Measurements from ENCODE around the gene PSMC1.
A peak's percentile ranks its signal among the peaks of the same experiment; 100 is the strongest.
"Not testable (repeated sequence)": the region's sequence is repeated elsewhere in the genome, so short reads cannot be mapped to it uniquely, and the experiment has no call there.

Gene PSMC1

GRCh38 chr14:90256354-90257131 is at the start of gene PSMC1:
Gene PSMC1 (plus strand): TSS chr14:90256553. CDS start chr14:90256598, 45 bp downstream.
- ChIA-PET CTCF (interaction anchor here (0.6 to 0.9 kb wide), 2 partner anchors 23 to 987 kb away, joined by 3 to 4 read pairs; no protein-coding TSS in a partner anchor), POLR2A (ENCODE audit: low non-redundant PET) (interaction anchor here (0.8 kb wide), 1 partner anchor 313 kb away, joined by 4 read pairs; no protein-coding TSS in a partner anchor)
- peak within 1 kb of the TSS; percentile 76 for H3K27ac ChIP-seq
- TF ChIP-seq CTCF (conservative IDR thresholded peaks at IDR 0.05; ENCODE audit: low read depth) = no peak
- peak; percentile 80 for DNase-seq (ENCODE audit: low spot score)

- no peak for DNase-seq (ENCODE audit: low spot score)
- TF ChIP-seq CTCF (conservative IDR thresholded peaks at IDR 0.05; ENCODE audit: low read depth) = no peak
- H3K27ac ChIP-seq = no peak overlapping the region
- POLR2A ChIA-PET (ENCODE audit: low non-redundant PET) = no interaction called here
- CTCF ChIA-PET = interaction anchor here (1.0 kb wide), 1 partner anchor 22 kb away, joined by 4 read pairs; no protein-coding TSS in a partner anchor
Observed at GRCh38 chr14:90213099-90213748, 43.1 kb upstream of the PSMC1 start.

GRCh38 chr14:90228478-90228877 is 27.9 kb upstream of the PSMC1 start:
- H3K27ac ChIP-seq = no peak overlapping the region
- DNase-seq (ENCODE audit: low spot score) = no peak
- ChIA-PET POLR2A (ENCODE audit: low non-redundant PET) (no interaction called here), CTCF (no interaction called here)
- no peak for TF ChIP-seq CTCF (conservative IDR thresholded peaks at IDR 0.05; ENCODE audit: low read depth)

- CTCF ChIA-PET; DNase-seq (ENCODE audit: low spot score); POLR2A ChIA-PET (ENCODE audit: low non-redundant PET); H3K27ac ChIP-seq: not testable (repeated sequence)
Observed at GRCh38 chr14:90229942-90230341, 26.4 kb upstream of the PSMC1 start.

- no peak overlapping the region for H3K27ac ChIP-seq
- DNase-seq (ENCODE audit: low spot score) = peak; percentile 74
- CTCF ChIA-PET = interaction anchor here (0.5 to 3.3 kb wide), 12 partner anchors 8 to 1258 kb away, joined by 3 to 25 read pairs (median 3); no protein-coding TSS in a partner anchor
- TF ChIP-seq CTCF (conservative IDR thresholded peaks at IDR 0.05; ENCODE audit: low read depth) = peak; percentile 92
- POLR2A ChIA-PET (ENCODE audit: low non-redundant PET) = no interaction called here
Observed at GRCh38 chr14:90235179-90235976, 21.0 kb upstream of the PSMC1 start.

GRCh38 chr14:90239139-90239538 is 17.2 kb upstream of the PSMC1 start:
- TF ChIP-seq CTCF (conservative IDR thresholded peaks at IDR 0.05; ENCODE audit: low read depth) = no peak
- ChIA-PET CTCF (no interaction called here), POLR2A (ENCODE audit: low non-redundant PET) (no interaction called here)
- no peak overlapping the region for H3K27ac ChIP-seq
- DNase-seq (ENCODE audit: low spot score) = no peak
